AG04449 (cell line): ENCODE data around the gene TCAF2.
"Not testable (repeated sequence)": the region's sequence is repeated elsewhere in the genome, so short reads cannot be mapped to it uniquely, and the experiment has no call there.

Experiments
- CTCF ChIA-PET: fragments of 350-600 bp; formaldehyde crosslinking; extraction: SDS; loops from one replicate; lab custom pipeline; 2021; ENCODE audit warnings: antibody characterized with exemption; lab: Yijun Ruan, JAX
- POLR2A ChIA-PET: fragments of 400-600, 350-600 bp; formaldehyde crosslinking; extraction: SDS; loops from one replicate; lab custom pipeline; 2020; ENCODE audit warnings: antibody characterized with exemption, inconsistent platforms; lab: Yijun Ruan, JAX
- DNase-seq: peaks from one replicate; pipeline ENCODE4 v3.0.0-alpha.2; 2010; ENCODE audit warnings: low read depth, low spot score
- H3K4me3 ChIP-seq: 2 replicates; pipeline ENCODE4 v1.5.1; 2011; ENCODE audit warnings: low read depth, mild to moderate bottlenecking, control low read depth, low read length

Gene TCAF2

GRCh38 chr7:143639372-143639771 is 18.6 kb downstream of the TCAF2 start:
- POLR2A ChIA-PET, H3K4me3 ChIP-seq, CTCF ChIA-PET, DNase-seq: not testable (repeated sequence)

- DNase-seq, POLR2A ChIA-PET, H3K4me3 ChIP-seq, CTCF ChIA-PET: not testable (repeated sequence)
These were observed 19.9 kb downstream of the TCAF2 start for GRCh38 chr7:143640528-143641189.

- DNase-seq, POLR2A ChIA-PET, CTCF ChIA-PET, H3K4me3 ChIP-seq: not testable (repeated sequence)
These were observed 25.8 kb downstream of the TCAF2 start for GRCh38 chr7:143646598-143646997.

- H3K4me3 ChIP-seq, DNase-seq, POLR2A ChIA-PET, CTCF ChIA-PET: not testable (repeated sequence)
These were observed 29.1 kb downstream of the TCAF2 start for GRCh38 chr7:143649902-143650301.

GRCh38 chr7:143650447-143650846 is 29.7 kb downstream of the TCAF2 start:
- CTCF ChIA-PET, DNase-seq, H3K4me3 ChIP-seq, POLR2A ChIA-PET: not testable (repeated sequence)
